Prostate gland (tissue), 2 donors: ENCODE data around the gene ARHGAP32. TPM values are rescaled to one million over a fixed set of nuclear protein-coding genes. Genes with fewer than 3 reads are reported as not detected.

Source experiments
- DNase-seq: peaks from one replicate; pipeline ENCODE4 v3.0.0-alpha.2; 2019; ENCODE audit warnings: low spot score
- H3K27ac ChIP-seq, 2 donors: fragments of 200-600 bp; sonication (generic); 2 replicates each; pipeline ENCODE4 v1.5.1; 2017 to 2019
- H3K27me3 ChIP-seq: fragments of 200-600 bp; sonication (generic); replicated peaks from 2 replicates; pipeline ENCODE4 v1.5.1; 2019; ENCODE audit not compliant: insufficient read depth
- H3K36me3 ChIP-seq, 2 donors: fragments of 200-600 bp; sonication (generic); 1 replicate in 1 of 2; 2 replicates in 1 of 2; pipeline versions ENCODE4 v1.5.1 to v1.8.1; 2017 to 2019
- H3K4me1 ChIP-seq: fragments of 200-600 bp; sonication (generic); replicated peaks from 2 replicates; pipeline ENCODE4 v1.5.1; 2019
- H3K4me3 ChIP-seq, 2 donors: fragments of 200-600 bp; sonication (generic); 2 replicates each; pipeline ENCODE4 v1.5.1; 2017 to 2019
- H3K9me3 ChIP-seq: fragments of 200-600 bp; sonication (generic); 2 replicates; pipeline ENCODE4 v1.5.1; 2017
- POLR2A ChIP-seq: fragments of 450-650 bp; IDR thresholded peaks from one replicate; pipeline ENCODE4 v1.6.1; 2016; ENCODE audit warnings: antibody characterized with exemption, mild to moderate bottlenecking
- POLR2AphosphoS5 ChIP-seq: sonication (generic); formaldehyde crosslinking; IDR thresholded peaks from one replicate; pipeline ENCODE4 v1.6.1; 2017; ENCODE audit warnings: antibody characterized with exemption
- WGBS: methylation state at CpG from one replicate; pipeline ENCODE4 v1.1.5; 2018; 5-methylcytosine and 5-hydroxymethylcytosine counted together
- intact Hi-C: fragments of 100-400 bp; cut with DNase I; formaldehyde crosslinking; loops from one replicate; pipeline ENCODE4 v1.14.2; 2022
- total RNA-seq, 2 donors: library from RNA; depleted of rRNA; stranded (reverse); fragments of >200 nt; gene quantifications; one replicate each; pipeline ENCODE4 v1.1.0, GENCODE V29; 2016
- TF ChIP-seq, protein P1 (sequence below), 4 experiments: fragments of 200-600 bp in 2 of 4; fragments of 450-650 bp in 2 of 4; sonication (generic) in 2 of 4; IDR thresholded peaks; 1 replicate in 3 of 4; 2 replicates in 1 of 4; pipeline ENCODE4 v1.5.1; 2016 to 2019; ENCODE audit warnings: antibody characterized with exemption in 4 of 4, mild to moderate bottlenecking in 2 of 4, moderate library complexity in 2 of 4

ARHGAP32 gene
- total RNA-seq, 2 donors from 2014 or later: 20.8 to 42.6 TPM

GRCh38 chr11:129086976-129087375 is 105.1 kb downstream of the ARHGAP32 start:
- Histone ChIP-seq H3K36me3 (no peaks in the 10 kb centered on the region), H3K4me3 (no peak overlapping the region), H3K4me1 (no peaks in the 10 kb centered on the region), H3K27me3 (no peaks in the 10 kb centered on the region), H3K9me3 (no peaks in the 10 kb centered on the region), H3K27ac (no peak overlapping the region)
- 61% methylated on average over 1 of the region's 1 CpG for WGBS
- TF ChIP-seq POLR2A (no peak), POLR2AphosphoS5 (no peak)
- TF ChIP-seq, protein P1, sequence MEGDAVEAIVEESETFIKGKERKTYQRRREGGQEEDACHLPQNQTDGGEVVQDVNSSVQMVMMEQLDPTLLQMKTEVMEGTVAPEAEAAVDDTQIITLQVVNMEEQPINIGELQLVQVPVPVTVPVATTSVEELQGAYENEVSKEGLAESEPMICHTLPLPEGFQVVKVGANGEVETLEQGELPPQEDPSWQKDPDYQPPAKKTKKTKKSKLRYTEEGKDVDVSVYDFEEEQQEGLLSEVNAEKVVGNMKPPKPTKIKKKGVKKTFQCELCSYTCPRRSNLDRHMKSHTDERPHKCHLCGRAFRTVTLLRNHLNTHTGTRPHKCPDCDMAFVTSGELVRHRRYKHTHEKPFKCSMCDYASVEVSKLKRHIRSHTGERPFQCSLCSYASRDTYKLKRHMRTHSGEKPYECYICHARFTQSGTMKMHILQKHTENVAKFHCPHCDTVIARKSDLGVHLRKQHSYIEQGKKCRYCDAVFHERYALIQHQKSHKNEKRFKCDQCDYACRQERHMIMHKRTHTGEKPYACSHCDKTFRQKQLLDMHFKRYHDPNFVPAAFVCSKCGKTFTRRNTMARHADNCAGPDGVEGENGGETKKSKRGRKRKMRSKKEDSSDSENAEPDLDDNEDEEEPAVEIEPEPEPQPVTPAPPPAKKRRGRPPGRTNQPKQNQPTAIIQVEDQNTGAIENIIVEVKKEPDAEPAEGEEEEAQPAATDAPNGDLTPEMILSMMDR (IDR thresholded peaks at IDR 0.05): no peak
- intact Hi-C loops: no loop called here
- no peak for DNase-seq

DNA sequence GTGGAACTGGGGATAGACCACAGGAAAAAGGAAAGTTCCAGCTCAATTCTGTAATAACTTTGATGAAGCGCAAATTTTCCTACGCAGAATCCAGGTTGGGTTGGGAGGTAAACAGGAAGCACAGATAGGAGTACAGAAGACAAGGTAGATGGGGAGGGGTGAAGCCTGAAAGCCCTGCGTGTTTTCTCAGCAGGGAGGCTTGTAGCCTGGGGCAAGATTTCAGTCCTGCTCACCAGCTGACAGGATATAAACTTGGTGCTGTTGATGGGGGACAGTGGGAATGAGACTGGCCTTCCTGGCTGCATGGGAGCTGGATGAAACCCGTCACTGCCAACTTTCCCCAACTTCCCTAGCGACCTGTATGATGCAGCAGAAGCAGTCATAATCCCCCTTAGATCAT is 114.9 kb downstream of the ARHGAP32 start:
- WGBS: 71% methylated on average over 5 of the region's 5 CpGs
- H3K4me3 ChIP-seq: no peak overlapping the region
- TF ChIP-seq POLR2A (no peak), POLR2AphosphoS5 (no peak)
- TF ChIP-seq, protein P1 (IDR thresholded peaks at IDR 0.05): no peak

GRCh38 chr11:129075757-129076156 is 116.4 kb downstream of the ARHGAP32 start:
- Histone ChIP-seq H3K27ac (no peak overlapping the region), H3K36me3 (no peaks in the 10 kb centered on the region), H3K4me1 (no peaks in the 10 kb centered on the region), H3K4me3 (no peak overlapping the region), H3K27me3 (no peaks in the 10 kb centered on the region), H3K9me3 (no peaks in the 10 kb centered on the region)
- WGBS: 93% methylated on average over 7 of the region's 7 CpGs
- TF ChIP-seq POLR2A (no peak), POLR2AphosphoS5 (no peak)
- TF ChIP-seq, protein P1 (IDR thresholded peaks at IDR 0.05): no peak
- intact Hi-C loops: no loop called here
- no peak for DNase-seq

More for the DNA sequence above, 114.9 kb downstream of the ARHGAP32 start:
- H3K4me1 ChIP-seq: no peaks in the 10 kb centered on the region
- intact Hi-C loops: no loop called here
- H3K9me3 ChIP-seq: no peaks in the 10 kb centered on the region
- H3K27ac ChIP-seq: no peak overlapping the region
- no peaks in the 10 kb centered on the region for H3K27me3 ChIP-seq
- no peaks in the 10 kb centered on the region for H3K36me3 ChIP-seq
- no peak for DNase-seq

GRCh38 chr11:129067454-129067853 is 124.7 kb downstream of the ARHGAP32 start:
- no peaks in the 10 kb centered on the region for H3K9me3 ChIP-seq
- TF ChIP-seq POLR2AphosphoS5 (no peak), POLR2A (no peak)
- TF ChIP-seq, protein P1 (IDR thresholded peaks at IDR 0.05): no peak
- WGBS: 91% methylated on average over 2 of the region's 2 CpGs
- no peaks in the 10 kb centered on the region for H3K27me3 ChIP-seq
- no peak overlapping the region for H3K4me3 ChIP-seq
- DNase-seq: no peak
- H3K36me3 ChIP-seq: no peaks in the 10 kb centered on the region
- intact Hi-C loops: no loop called here
- H3K27ac ChIP-seq: no peak overlapping the region
- H3K4me1 ChIP-seq: no peaks in the 10 kb centered on the region

- DNase-seq: no peak
- WGBS: 43% methylated on average over 1 of the region's 1 CpG
- no peaks in the 10 kb centered on the region for H3K4me1 ChIP-seq
Observed at GRCh38 chr11:129066229-129066628, 125.9 kb downstream of the ARHGAP32 start.

More at GRCh38 chr11:129066229-129066628, 125.9 kb downstream of the ARHGAP32 start:
- Histone ChIP-seq H3K9me3 (no peaks in the 10 kb centered on the region), H3K36me3 (no peaks in the 10 kb centered on the region), H3K27ac (no peak overlapping the region), H3K27me3 (no peaks in the 10 kb centered on the region), H3K4me3 (no peak overlapping the region)
- intact Hi-C loops: no loop called here
- no peak for TF ChIP-seq POLR2AphosphoS5
- TF ChIP-seq POLR2A: no peak
- TF ChIP-seq, protein P1 (IDR thresholded peaks at IDR 0.05): no peak
